HG03439 (cell line): ENCODE measurements around the gene GPR132.
A peak's percentile ranks its signal among the peaks of the same experiment; 100 is the strongest.
"Not testable (repeated sequence)": the region's sequence is repeated elsewhere in the genome, so short reads cannot be mapped to it uniquely, and the experiment has no call there.

Experiments used
- ATAC-seq: cut with Tn5 transposase; IDR thresholded peaks from one replicate; pipeline ENCODE4 v1.9.1; 2021; ENCODE audit warnings: mild to moderate bottlenecking, moderate library complexity; ENCODE audit not compliant: unreplicated experiment

GPR132 gene

GRCh38 chr14:105065280-105066228 lies at the start of gene GPR132:
Gene GPR132, minus strand, starts transcription at chr14:105065430. Its CDS starts 10,010 bp downstream, at chr14:105055420.
- ATAC-seq, result peak; percentile 39

DNA sequence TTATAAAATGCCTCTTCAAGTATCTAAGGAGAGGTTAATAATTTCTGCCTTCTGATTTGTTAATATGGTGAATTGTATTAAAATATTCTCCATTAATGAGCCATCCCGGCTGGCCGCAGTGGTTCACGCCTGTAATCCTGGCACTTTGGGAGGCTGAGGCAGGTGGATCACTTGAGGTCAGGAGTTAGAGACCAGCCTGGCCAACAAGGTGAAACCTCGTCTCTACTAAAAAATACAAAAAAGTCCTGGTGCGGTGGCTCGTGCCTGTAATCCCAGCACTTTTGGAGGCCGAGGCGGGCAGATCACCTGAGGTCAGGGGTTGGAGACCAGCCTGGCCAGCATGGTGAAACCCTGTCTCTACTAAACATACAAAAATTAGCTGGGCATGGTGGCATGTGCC lies 44.0 kb upstream of the GPR132 start:
- not testable (repeated sequence) for ATAC-seq

GRCh38 chr14:105108516-105108864 lies 43.3 kb upstream of the GPR132 start:
- no peak for ATAC-seq

DNA sequence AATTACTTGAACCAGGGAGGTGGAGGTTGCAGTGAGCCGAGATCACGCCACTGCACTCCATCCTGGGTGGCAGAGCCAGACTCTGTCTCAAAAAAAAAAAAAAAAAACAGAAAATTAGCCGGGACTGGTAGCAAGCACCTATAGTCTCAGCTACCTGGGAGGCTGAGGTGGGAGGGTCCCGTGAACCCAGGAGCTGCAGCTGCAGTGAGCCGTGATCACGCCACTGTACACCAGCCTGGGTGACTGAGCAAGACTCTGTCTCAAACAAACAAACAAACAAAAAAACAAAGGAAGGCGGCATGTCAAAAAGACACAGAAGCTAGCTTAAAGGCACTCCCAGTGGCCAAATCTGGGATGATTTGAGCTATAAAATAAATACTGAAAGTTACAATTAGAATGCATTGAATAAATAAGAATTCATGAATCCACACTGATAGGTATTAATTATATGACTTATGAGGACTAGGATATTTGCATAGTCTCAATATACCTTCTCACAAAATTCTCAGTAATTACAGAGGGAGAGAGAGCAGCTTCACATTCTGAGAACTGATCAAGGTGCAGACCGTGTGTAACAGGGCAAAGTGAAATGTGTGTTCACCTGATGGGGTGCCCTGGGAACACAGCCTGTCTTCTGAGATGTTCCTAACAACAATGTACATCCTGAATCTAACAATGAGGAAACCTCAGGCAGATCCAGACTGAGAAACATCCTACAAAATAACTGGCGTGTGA lies 42.7 kb upstream of the GPR132 start:
- no peak for ATAC-seq

GRCh38 chr14:105107351-105107750 lies 42.1 kb upstream of the GPR132 start:
- no peak for ATAC-seq

DNA sequence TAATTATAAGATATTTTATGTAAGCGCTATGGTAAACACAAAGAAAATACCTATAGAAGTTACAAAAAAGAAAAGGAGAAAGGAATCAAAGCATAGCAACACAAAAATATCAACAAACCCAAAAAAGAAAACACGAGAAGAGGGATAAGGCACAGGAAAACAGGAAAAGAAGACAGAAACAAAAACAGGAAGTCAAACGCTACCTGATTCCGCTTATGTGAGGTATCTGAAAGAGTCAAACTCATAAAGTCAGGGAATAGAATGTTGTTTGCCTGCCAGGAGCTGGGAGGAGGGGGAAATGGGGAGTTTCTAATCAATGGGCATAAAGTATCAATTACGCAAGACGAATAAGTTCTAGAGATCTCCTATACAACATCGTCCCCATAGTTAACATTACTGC lies 39.9 kb upstream of the GPR132 start:
- ATAC-seq, result no peak

- ATAC-seq, result no peak
Measured at GRCh38 chr14:105102893-105103292, 37.7 kb upstream of the GPR132 start.

GRCh38 chr14:105102361-105102870 lies 37.2 kb upstream of the GPR132 start:
- ATAC-seq, result no peak

- no peak for ATAC-seq
Measured at GRCh38 chr14:105100910-105101309, 35.7 kb upstream of the GPR132 start.

DNA sequence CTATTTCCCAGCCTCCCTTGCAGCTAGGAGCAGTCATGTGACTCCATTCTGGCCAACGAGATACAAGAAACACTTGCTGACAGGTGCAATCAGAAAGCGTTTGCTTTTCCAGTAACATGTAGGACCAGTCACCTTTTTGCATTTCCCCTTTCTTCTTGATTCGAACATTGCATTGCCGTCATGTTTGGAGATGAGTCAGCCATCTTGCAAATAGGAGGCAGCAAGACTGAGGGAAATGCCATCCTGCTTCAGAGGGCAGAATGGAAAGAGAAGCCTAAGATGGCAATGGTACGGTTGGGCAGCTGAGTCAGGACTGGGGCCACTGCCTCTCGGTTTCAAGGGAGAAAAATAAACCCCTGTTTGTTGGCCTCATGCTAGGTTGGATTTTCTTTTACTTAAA lies 34.5 kb upstream of the GPR132 start:
- ATAC-seq, result no peak

DNA sequence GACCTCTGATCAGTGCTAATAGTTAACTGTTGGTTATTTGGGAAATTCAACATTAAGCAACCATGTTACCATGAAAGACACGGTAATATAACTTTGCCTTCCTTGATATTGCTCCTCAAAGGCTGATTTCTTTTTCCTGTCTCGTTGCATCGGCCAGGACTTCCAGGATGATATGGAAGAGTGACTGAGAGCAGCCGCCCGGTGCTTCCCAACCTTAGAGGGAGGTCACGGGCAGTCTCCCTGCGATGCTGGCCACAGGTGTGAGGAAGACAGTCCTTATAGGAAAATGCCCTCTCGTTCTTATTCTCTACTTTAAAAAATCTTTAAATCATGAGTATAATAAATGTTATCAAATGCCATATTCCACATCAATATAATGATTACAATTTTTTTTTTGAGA lies 33.1 kb upstream of the GPR132 start:
- ATAC-seq, result no peak

- ATAC-seq, result no peak
Measured at GRCh38 chr14:105097794-105098127, 32.5 kb upstream of the GPR132 start.

DNA sequence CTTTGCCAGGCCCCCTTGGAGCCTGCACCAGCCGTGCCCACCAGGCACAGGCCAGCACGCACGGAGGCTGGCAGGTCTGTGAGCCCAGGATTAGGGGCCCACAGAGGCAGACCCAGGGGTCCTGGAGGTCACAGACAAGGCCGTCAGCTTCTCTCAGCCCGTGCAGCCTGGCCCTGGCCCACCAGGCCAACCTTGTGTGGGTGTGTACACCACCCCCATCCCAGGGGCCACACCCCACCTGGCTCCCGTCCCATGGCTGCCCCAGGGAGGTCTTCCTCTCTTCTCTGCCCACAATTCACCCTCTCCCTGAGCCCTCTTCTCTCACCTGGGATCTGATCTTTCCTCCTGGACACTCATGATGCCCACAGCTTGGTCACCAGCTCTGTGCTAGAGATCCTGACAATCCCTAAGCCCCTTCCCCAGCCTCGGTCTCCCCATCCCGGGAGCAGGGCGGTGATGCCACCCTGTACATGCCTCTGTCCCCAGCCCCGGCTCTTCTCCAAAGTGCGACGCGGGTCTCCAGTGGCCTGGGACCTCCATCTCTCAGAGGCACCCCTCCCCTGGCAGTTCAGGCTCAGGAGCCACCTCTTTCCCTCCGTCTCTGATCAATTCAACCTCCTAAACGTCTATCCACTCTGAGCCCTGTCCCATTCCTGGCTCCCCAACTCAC lies 31.1 kb upstream of the GPR132 start:
- ATAC-seq, result no peak

DNA sequence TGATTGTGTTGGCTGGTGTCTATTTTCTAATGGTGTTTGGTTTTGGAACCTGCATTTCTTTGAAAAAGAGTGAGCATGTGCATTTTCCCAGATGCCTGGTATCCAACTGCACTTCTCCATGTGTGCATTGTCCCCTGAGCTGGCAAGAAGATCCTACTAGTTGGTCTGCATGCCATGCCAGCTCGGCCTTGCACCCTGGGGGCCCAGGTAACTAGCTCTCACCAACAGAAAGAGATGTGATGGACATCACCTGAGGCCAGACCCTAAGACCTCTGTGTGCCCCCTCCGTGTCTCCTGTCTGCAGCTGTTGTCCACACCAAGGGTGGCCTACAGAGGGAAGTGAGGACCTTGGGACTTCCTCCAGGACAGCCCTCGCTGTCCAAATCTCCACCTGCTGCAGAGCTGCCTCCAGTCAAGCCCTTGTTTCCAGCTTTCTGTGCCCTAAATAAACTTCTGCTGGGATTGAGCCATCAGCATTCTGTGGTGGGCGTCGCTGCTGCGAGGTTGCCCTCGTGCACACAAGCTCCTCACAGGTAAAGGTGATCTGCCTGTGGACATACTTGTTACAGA lies 30.1 kb upstream of the GPR132 start:
- ATAC-seq, result no peak

DNA sequence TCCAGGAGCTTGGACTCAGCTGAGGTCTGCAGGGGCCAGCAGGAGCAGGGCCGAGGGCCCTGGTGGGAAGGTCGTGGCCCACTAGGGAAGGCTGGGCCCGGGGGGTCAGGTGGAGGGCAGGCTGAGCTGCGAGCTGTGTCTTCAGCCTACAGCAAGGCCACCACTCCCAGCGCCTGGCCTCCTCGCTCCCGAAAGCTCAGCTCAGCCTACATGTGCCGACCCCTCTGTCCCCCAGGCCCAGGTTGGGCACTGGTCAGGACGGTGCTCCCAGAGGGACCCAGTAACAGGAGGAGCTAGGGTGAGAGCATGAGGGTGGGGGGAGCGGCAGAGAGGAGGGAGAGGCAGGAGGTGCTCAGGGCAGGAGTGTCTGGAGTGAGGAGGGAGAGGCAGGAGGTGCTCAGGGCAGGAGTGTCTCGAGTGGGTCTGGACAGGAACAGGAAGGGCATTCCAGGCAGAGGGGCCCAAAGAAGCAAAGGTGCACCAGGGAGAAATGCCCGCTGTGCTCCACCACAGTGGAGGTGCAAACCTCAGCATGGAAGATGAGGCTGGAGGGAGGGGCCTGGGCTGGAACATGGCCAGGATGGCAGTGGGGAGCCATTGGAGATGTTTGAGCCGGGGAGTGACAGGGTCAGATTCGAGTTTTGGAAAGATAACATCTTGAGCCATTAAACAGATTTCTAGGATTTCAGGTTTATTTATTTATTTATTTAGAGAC lies 29.1 kb upstream of the GPR132 start:
- ATAC-seq, result no peak

DNA sequence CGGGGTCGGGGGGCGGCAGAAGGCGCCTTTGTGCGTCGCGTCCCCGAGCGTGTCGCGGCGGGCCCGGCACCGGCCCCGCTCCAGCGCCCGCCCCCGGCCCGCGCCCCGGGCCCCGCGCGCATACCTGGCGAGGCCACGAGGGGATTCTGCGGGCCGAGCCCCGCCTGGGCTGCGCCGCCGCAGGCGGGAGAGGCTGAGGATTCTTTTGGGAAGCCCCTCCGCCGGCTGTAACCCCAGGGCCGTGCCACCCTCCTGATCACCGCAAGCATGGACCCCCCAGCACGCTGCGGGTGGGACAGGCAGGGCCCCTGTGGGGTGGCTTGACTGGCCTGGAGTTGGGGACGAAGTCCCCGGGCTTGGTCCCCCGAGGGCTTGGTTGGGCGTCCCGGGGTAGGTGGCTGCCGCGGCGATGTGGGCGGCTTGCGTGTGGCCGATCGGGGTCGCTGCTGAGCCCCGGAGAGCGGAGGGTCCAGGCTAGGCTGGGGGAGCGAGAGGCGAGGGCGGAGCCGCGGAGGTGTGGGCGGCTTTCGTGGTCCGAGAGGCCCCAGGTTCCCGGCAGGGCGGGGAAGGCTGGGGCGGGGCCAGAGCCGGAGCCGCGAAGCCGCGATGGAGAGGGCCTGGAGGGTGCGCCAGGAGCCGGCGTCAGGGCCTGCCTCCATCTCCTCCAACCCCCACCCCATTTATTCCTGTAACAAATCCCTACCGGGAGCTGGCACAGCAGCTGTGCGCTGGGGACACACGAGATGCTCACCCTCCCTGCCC lies 28.4 kb upstream of the GPR132 start:
- ATAC-seq, result peak; percentile 52

- peak; percentile 7 for ATAC-seq
Measured at GRCh38 chr14:105093038-105093430, 27.8 kb upstream of the GPR132 start.

DNA sequence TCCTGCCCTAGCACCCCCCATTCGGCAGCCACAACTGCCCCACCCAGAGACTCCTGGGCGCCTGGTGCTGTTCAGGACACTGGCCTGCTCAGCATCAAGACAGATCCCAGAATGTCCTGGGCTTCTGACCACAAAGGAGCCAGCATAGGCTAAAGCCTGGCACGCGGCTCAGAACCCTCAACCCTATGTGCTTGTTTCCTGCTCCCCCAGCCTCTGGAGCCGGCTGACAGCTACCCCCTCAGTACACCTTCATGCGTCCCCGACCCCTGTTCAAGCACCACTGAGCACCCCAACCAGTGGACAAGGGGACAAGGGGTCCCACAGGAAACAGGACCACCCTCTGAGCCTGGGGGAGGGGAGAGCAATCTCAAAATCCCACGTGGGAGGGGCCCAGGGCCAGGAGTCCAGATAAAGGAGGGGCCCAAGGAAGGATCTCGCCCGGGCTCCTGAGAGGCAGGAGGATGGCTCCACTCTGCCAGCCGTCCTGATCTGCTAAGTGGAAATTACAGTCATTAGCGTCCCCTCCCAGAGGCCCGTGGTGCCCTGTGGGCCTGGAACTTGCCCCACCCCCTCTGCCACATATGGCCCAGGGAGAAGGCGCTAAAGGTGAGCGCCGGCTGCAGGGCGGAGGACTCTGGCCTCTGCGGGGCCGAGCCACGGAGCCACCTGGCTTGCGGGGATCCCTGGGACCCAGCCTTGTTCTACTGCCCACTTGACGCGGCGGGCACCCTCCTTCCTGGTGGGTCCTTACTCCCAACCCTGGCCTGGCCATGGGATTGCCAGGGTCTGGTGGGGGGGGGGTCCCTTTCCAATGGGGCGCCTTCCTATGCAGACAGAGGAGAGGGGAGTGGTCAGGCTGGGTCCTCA lies 27.2 kb upstream of the GPR132 start:
- ATAC-seq, result no peak
